CD4-positive, alpha-beta T cell (primary cell): Measurements from ENCODE around the gene GFPT2. TPM values are rescaled to one million over a fixed set of nuclear protein-coding genes. Genes with fewer than 3 reads are reported as not detected.

Experiments used
- ATAC-seq: fragments of 200-7000 bp; cut with Tn5 transposase; one replicate; pipeline ENCODE4 v1.10.0; 2022; ENCODE audit warnings: mild to moderate bottlenecking; ENCODE audit not compliant: poor library complexity
- CTCF ChIA-PET: fragments of 350-600 bp; sonication (Branson Sonifier 250); formaldehyde crosslinking; loops from one replicate; lab custom pipeline; 2021; ENCODE audit warnings: antibody characterized with exemption, inconsistent platforms; lab: Charles Lee
- POLR2A ChIA-PET: fragments of 350-600 bp; sonication (Branson Sonifier 250); formaldehyde crosslinking; loops from one replicate; lab custom pipeline; 2021; ENCODE audit warnings: antibody characterized with exemption, inconsistent platforms; lab: Charles Lee
- DNase-seq, 14 experiments: peaks; one replicate each; pipeline ENCODE4 v3.0.0-alpha.2; 2013 to 2020; ENCODE audit warnings: mixed read lengths in 2 of 14
- H3K27ac ChIP-seq, 2 donors: one replicate each; pipeline versions ENCODE4 v1.5.1 to v1.7.0; 2013; ENCODE audit warnings: low read length in 2 of 2, low read depth in 1 of 2, mild to moderate bottlenecking in 1 of 2
- H3K27me3 ChIP-seq, 2 experiments: 1 replicate in 1 of 2; 2 replicates in 1 of 2; pipeline versions ENCODE4 v1.6.1 to v1.7.0; 2013; ENCODE audit warnings: low read length in 2 of 2, control low read depth in 1 of 2, mild to moderate bottlenecking in 1 of 2, moderate library complexity in 1 of 2; ENCODE audit not compliant: insufficient read depth in 2 of 2, control insufficient read depth in 1 of 2
- H3K36me3 ChIP-seq: one replicate; pipeline ENCODE4 v1.6.1; 2013; ENCODE audit warnings: low read length, control low read depth; ENCODE audit not compliant: insufficient read depth
- H3K4me1 ChIP-seq: one replicate; pipeline ENCODE4 v1.6.1; 2013; ENCODE audit warnings: low read length, control low read depth; ENCODE audit not compliant: insufficient read depth
- H3K4me3 ChIP-seq: one replicate; pipeline ENCODE4 v1.5.1; 2013; ENCODE audit warnings: mild to moderate bottlenecking, low read length, moderate library complexity
- H3K9me3 ChIP-seq, 2 experiments: 1 replicate in 1 of 2; 2 replicates in 1 of 2; pipeline versions ENCODE4 v1.6.1 to v1.7.0; 2013; ENCODE audit warnings: low read length in 2 of 2, mild to moderate bottlenecking in 2 of 2, control low read depth in 1 of 2, moderate library complexity in 1 of 2; ENCODE audit not compliant: control insufficient read depth in 1 of 2, insufficient read depth in 1 of 2
- H3K27ac Mint-ChIP-seq: one replicate; pipeline ENCODE4 v1.8.0; 2020; ENCODE audit warnings: mixed read lengths
- H3K27me3 Mint-ChIP-seq: one replicate; pipeline ENCODE4 v1.8.0; 2021; ENCODE audit warnings: mixed read lengths
- H3K36me3 Mint-ChIP-seq: one replicate; pipeline ENCODE4 v1.8.0; 2021; ENCODE audit warnings: low read depth, mixed read lengths
- H3K4me1 Mint-ChIP-seq: one replicate; pipeline ENCODE4 v1.8.0; 2021; ENCODE audit warnings: low read depth, mixed read lengths
- H3K4me3 Mint-ChIP-seq: one replicate; pipeline ENCODE4 v1.8.0; 2020; ENCODE audit warnings: mild to moderate bottlenecking, mixed read lengths
- H3K9me3 Mint-ChIP-seq: one replicate; pipeline ENCODE4 v1.8.0; 2020; ENCODE audit warnings: mixed read lengths
- intact Hi-C, 2 experiments: fragments of 100-400 bp; cut with DNase I in 1 of 2; cut with micrococcal nuclease in 1 of 2; formaldehyde crosslinking; loops; one replicate each; pipeline versions ENCODE4 v1.15.1 to v1.9.0; 2023 to 2025; cut with DNase I, micrococcal nuclease
- total RNA-seq, 174 experiments: library from RNA in 2 of 174; stranded (reverse) in 2 of 174; gene quantifications; one replicate each; pipeline ENCODE4 v1.2.3 and lab custom pipeline; 2021 to 2026
- TF ChIP-seq, protein P1 (sequence below): fragments of 200-600 bp; IDR thresholded peaks from one replicate; pipeline ENCODE4 v1.8.0; 2022; ENCODE audit warnings: antibody characterized with exemption, mild to moderate bottlenecking

Gene GFPT2
- total RNA-seq, 2 experiments from 2014 or later: 1.1 to 1.5 TPM

DNA sequence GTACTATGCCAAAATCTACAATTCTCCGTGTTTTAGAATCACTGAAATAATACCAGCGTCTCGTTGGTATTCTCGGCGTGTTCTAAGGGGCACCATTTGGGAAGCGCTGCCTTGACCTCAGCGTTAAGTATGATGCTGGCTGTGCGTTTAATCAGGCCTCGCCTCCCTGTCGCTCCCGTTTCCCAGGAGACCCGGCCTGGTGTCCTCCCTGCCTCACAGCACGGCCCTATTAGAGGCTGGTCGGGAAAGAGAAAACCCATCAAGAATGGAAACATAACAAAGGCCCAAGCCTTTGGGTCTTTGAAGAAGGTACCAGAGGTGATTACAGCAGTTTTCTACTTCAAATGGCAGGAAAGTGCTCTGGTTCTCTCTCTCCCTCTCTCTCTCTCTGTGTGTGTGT, 30.0 kb downstream of the GFPT2 start:
- no peak overlapping the region for H3K4me3 Mint-ChIP-seq
- no peaks in the 10 kb centered on the region for H3K36me3 ChIP-seq
- no peak for DNase-seq

DNA sequence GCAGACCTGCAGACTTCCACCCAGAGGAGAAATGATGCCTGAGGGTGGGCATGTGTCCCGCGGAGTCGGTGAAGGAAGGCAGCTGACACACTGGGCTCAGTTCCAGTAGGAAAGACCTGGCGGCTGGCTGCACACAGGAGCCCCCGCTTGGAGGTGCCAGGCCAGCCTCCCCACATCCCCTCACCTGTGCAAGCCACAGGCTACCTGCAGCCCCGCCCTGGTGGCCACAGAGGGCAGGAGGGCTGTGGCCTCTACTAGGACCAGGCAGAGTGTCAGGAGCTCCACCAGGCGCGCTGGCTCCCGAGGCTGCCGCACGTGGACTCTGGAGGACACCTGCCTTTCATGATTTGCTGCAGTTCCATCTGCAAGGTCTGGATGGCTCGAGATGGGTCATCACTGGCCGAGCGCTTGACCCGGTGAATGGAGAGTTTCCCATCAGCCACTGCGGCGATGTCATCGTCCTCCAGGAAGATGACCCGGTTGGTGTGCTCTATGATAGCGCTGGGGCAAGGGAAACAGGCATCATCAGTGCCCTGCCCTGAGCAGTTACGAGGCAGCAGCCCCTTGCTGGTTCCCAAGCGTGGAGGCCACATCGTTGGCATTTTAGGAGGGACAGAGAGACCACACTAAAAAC, 34.6 kb downstream of the GFPT2 start:
- Histone ChIP-seq H3K4me3 (no peak overlapping the region), H3K27me3 (no peaks in the 10 kb centered on the region), H3K4me1 (no peaks in the 10 kb centered on the region), H3K36me3 (no peaks in the 10 kb centered on the region), H3K9me3 (no peaks in the 10 kb centered on the region), H3K27ac (no peak overlapping the region)
- Mint-ChIP-seq H3K4me3 (no peak overlapping the region), H3K9me3 (no peaks in the 10 kb centered on the region), H3K27ac (no peak overlapping the region), H3K27me3 (peaks cover 4% of the 10 kb centered on the region), H3K36me3 (no peaks in the 10 kb centered on the region), H3K4me1 (peaks cover 6% of the 10 kb centered on the region)
- intact Hi-C loops: loop anchor here in 1 of 2 experiments (5.0 kb wide), 1 partner anchor 191 kb away; no protein-coding TSS in a partner anchor
- TF ChIP-seq, protein P1, sequence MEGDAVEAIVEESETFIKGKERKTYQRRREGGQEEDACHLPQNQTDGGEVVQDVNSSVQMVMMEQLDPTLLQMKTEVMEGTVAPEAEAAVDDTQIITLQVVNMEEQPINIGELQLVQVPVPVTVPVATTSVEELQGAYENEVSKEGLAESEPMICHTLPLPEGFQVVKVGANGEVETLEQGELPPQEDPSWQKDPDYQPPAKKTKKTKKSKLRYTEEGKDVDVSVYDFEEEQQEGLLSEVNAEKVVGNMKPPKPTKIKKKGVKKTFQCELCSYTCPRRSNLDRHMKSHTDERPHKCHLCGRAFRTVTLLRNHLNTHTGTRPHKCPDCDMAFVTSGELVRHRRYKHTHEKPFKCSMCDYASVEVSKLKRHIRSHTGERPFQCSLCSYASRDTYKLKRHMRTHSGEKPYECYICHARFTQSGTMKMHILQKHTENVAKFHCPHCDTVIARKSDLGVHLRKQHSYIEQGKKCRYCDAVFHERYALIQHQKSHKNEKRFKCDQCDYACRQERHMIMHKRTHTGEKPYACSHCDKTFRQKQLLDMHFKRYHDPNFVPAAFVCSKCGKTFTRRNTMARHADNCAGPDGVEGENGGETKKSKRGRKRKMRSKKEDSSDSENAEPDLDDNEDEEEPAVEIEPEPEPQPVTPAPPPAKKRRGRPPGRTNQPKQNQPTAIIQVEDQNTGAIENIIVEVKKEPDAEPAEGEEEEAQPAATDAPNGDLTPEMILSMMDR: no peak
- ATAC-seq: no peak
- no peak for DNase-seq
- ChIA-PET POLR2A (no interaction called here), CTCF (interaction anchor here (1.7 to 2.4 kb wide), 2 partner anchors 10 to 25 kb away, joined by 4 to 9 read pairs; no protein-coding TSS in a partner anchor)

More for the DNA sequence above, 30.0 kb downstream of the GFPT2 start:
- H3K27ac Mint-ChIP-seq: no peak overlapping the region
- intact Hi-C loops: loop anchor here (10.0 kb wide), 1 partner anchor 118 kb away; the partner anchor contains the start of gene RASGEF1C (in 2 of the 2)
- no peaks in the 10 kb centered on the region for H3K36me3 Mint-ChIP-seq
- CTCF ChIA-PET: no interaction called here
- no peak overlapping the region for H3K27ac ChIP-seq
- POLR2A ChIA-PET: no interaction called here
- H3K4me3 ChIP-seq: no peak overlapping the region
- peaks cover 2% of the 10 kb centered on the region for H3K27me3 Mint-ChIP-seq
- H3K27me3 ChIP-seq: no peaks in the 10 kb centered on the region
- H3K4me1 ChIP-seq: no peaks in the 10 kb centered on the region
- no peaks in the 10 kb centered on the region for H3K9me3 Mint-ChIP-seq
- TF ChIP-seq, protein P1: no peak
- H3K9me3 ChIP-seq: no peaks in the 10 kb centered on the region
- no peak for ATAC-seq
- no peaks in the 10 kb centered on the region for H3K4me1 Mint-ChIP-seq

DNA sequence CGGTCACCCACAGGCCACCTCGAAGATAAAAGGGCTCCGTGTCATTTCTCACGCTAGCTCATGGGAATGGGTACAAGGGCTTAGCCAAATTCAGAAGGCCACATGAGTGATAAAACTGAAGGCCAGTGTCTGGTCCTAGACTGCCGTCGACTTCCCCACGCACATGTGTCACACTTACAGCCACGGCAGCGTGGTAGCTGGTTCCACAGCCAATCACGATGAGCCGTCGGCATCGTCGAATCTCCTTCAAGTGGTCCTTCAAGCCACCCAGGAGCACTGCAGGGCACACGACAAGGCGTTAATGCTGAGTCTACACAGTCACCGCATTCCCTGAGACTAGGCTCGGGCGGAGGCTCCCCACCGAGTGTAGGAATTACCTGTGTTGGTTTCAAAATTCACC, 36.5 kb downstream of the GFPT2 start:
- peaks cover 4% of the 10 kb centered on the region for H3K27me3 Mint-ChIP-seq
- CTCF ChIA-PET: interaction anchor here (1.3 to 3.6 kb wide), 6 partner anchors 8 to 107 kb away, joined by 3 to 93 read pairs (median 4); partner anchors contain the start of genes MAPK9 and RASGEF1C
- H3K9me3 Mint-ChIP-seq: no peaks in the 10 kb centered on the region
- Histone ChIP-seq H3K27me3 (no peaks in the 10 kb centered on the region), H3K4me3 (no peak overlapping the region), H3K27ac (no peak overlapping the region), H3K36me3 (no peaks in the 10 kb centered on the region), H3K4me1 (no peaks in the 10 kb centered on the region), H3K9me3 (no peaks in the 10 kb centered on the region)
- H3K36me3 Mint-ChIP-seq: no peaks in the 10 kb centered on the region
- POLR2A ChIA-PET: interaction anchor here (3.2 kb wide), 1 partner anchor 23 kb away, joined by 29 read pairs; the partner anchor contains the start of gene MAPK9
- no peak for ATAC-seq
- intact Hi-C loops: loop anchor here in 1 of 2 experiments (5.0 kb wide), 1 partner anchor 189 kb away; no protein-coding TSS in a partner anchor
- TF ChIP-seq, protein P1: no peak
- no peak for DNase-seq
- H3K4me3 Mint-ChIP-seq: no peak overlapping the region
- peaks cover 6% of the 10 kb centered on the region for H3K4me1 Mint-ChIP-seq
- no peak overlapping the region for H3K27ac Mint-ChIP-seq
